Ureter (tissue), 1 donor: ENCODE results near the gene SLC16A8. TPM values are rescaled to one million over a fixed set of nuclear protein-coding genes. Genes with fewer than 3 reads are reported as not detected.

ENCODE experiments used
- DNase-seq: peaks from one replicate; pipeline ENCODE4 v3.0.0-alpha.2; 2020; ENCODE audit warnings: low spot score
- total RNA-seq: library from RNA; stranded (reverse); gene quantifications from one replicate; pipeline ENCODE4 v1.2.4, GENCODE V29; 2023
- donor health status: DM: yes; HTN: yes; CAD: no.

Gene SLC16A8
- total RNA-seq, 1 donor from 2014 or later, result 0.26 TPM

DNA sequence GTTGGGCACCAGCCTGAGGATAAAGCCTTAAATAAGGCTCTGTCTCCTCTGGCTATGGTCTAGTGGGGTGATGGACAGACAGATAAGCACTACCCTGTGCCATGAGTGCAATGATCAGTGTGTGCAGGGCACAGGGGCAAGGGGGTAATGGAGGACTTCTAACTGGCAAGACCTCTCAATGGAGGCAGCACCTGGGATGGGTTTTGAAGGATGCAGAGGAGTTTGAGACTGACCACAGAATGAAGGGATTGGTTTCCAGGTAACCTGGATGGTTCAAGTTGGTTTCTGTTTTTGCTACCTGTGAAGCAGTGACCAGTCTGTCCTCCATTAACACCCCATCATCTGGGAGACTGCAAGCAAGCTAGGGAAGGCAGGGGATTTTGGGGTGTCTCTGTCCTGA is 54.6 kb downstream of the SLC16A8 start:
- DNase-seq, result no peak

- no peak for DNase-seq
Observed at GRCh38 chr22:38028344-38029130, 55.4 kb downstream of the SLC16A8 start.

Other genes with a start within 250 kb of the SLC16A8 start
- 26.9 TPM for gene ANKRD54, start 239.8 kb downstream of the SLC16A8 start, total RNA-seq
- gene EIF3L, start 234.8 kb downstream of the SLC16A8 start, total RNA-seq, result 544 TPM
- 80.2 TPM for gene MICALL1, start 177.9 kb downstream of the SLC16A8 start, total RNA-seq
- not detected for gene C22orf23, start 130.6 kb downstream of the SLC16A8 start, total RNA-seq
- gene POLR2F, start 130.5 kb downstream of the SLC16A8 start, total RNA-seq, result 49.5 TPM
- gene SOX10, start 99.6 kb downstream of the SLC16A8 start, total RNA-seq, result 1.0 TPM
- gene PICK1, start 26.8 kb downstream of the SLC16A8 start, total RNA-seq, result 63.2 TPM
- gene BAIAP2L2, start 26.5 kb upstream of the SLC16A8 start, total RNA-seq, result 1.4 TPM
- gene PLA2G6, start 97.6 kb upstream of the SLC16A8 start, total RNA-seq, result 56.4 TPM
- 27.0 TPM for gene MAFF, start 117.8 kb upstream of the SLC16A8 start, total RNA-seq
- gene TMEM184B, start 188.8 kb upstream of the SLC16A8 start, total RNA-seq, result 77.7 TPM
- gene CSNK1E, start 233.2 kb upstream of the SLC16A8 start, total RNA-seq, result 173 TPM